DND-41 (cell line): ENCODE measurements around the gene BMX.

Experiments used
- EZH2 ChIP-seq: IDR thresholded peaks from 3 replicates; pipeline ENCODE4 v1.6.1; 2012; ENCODE audit warnings: borderline replicate concordance, low read depth, mild to moderate bottlenecking, moderate library complexity, low read length, inconsistent platforms; ENCODE audit not compliant: severe bottlenecking
- TF ChIP-seq, protein P1 (sequence below): IDR thresholded peaks from 2 replicates; pipeline ENCODE4 v1.5.1; 2012; ENCODE audit warnings: borderline replicate concordance, low read length, moderate library complexity, mild to moderate bottlenecking; ENCODE audit not compliant: poor library complexity, severe bottlenecking; ENCODE audit errors: extremely low read depth

DNA sequence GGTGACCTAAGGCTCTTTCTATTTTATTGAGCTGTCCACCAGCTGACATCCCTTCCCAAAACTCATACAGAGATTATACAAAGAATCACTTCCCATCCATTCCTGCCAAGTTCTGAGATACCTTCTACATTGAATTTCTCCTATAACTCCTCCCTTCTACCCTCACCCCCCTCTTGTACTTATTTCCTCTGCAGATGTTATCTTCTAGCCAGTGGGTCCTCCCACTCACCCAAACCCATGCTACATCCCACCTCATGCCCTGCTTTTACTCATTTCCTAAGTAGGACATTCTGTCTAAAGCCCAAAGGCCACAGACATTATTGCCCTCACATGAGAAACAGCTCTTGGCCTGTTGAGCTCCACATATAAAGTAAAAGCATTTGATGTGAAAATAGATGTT is 28.6 kb downstream of the BMX start:
- TF ChIP-seq, protein P1, sequence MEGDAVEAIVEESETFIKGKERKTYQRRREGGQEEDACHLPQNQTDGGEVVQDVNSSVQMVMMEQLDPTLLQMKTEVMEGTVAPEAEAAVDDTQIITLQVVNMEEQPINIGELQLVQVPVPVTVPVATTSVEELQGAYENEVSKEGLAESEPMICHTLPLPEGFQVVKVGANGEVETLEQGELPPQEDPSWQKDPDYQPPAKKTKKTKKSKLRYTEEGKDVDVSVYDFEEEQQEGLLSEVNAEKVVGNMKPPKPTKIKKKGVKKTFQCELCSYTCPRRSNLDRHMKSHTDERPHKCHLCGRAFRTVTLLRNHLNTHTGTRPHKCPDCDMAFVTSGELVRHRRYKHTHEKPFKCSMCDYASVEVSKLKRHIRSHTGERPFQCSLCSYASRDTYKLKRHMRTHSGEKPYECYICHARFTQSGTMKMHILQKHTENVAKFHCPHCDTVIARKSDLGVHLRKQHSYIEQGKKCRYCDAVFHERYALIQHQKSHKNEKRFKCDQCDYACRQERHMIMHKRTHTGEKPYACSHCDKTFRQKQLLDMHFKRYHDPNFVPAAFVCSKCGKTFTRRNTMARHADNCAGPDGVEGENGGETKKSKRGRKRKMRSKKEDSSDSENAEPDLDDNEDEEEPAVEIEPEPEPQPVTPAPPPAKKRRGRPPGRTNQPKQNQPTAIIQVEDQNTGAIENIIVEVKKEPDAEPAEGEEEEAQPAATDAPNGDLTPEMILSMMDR: no peak
- TF ChIP-seq EZH2: no peak
